ENCODE results near the gene ZNF813.

DNA sequence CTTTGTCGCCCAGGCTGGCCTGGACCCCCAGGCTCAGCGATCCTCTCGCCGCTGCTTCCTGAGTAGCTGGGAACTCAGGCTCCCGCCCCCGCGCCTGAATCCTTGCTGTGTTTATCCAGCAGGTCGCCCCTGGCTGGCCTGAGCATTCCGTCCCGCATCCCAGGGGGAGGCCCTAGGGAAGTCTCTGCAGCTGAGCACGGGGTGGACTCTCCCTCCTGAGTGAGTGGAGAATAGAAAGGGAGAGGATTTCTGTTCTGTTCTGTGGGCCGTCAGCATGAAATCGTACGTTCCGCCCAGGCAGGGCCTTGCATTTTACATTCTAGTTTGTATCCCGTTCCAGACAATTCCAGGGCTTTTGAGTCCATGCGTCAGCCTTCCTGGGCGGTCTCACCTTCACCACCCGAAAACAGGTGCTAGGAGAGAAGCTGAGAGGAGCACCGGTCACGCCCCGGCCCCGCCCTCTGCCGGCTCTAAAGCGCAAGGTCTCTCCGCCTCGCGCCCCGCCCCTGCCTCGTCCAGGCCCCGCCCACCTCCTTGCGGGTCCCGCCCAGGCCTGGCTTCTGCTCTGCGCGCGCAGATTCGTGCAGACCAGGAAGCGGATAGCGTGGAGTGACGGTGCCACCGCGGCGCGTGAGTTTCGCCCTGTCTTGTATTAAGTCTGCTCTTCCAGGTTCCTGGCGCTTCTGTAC is 36.0 kb upstream of the ZNF813 start, which contains the start of gene ZNF761:
- TF ChIP-seq POLR2AphosphoS5 (IDR thresholded peaks at IDR 0.05) (peak; percentile 91 to 93 (median 92)), POLR2A (IDR thresholded peaks at IDR 0.05) (peak; percentile 86)
